GM21447 (cell line): ENCODE results near the gene GPR107.

ENCODE experiments used
- ATAC-seq: cut with Tn5 transposase; IDR thresholded peaks from one replicate; pipeline ENCODE4 v1.9.1; 2021; ENCODE audit not compliant: unreplicated experiment

GPR107 gene

DNA sequence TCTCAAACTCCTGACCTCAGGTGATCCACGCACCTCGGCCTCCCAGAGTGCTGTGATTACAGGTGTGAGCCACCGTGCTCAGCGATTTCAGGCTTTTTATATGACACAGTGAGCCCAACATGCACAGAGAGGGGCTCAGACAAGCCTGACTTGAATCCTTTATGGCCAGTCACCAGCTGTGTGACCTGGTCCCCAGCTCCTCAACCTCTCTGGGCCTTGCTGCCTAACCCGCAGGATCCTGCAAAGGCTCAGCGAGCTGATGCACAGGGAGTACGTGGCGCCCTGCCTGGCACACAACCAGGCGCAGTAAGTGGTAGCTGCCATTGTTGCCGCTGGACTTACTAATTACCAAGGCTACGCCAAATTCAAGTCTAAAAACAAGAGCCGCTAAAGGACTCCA, 101.9 kb downstream of the GPR107 start:
- ATAC-seq, result no peak

DNA sequence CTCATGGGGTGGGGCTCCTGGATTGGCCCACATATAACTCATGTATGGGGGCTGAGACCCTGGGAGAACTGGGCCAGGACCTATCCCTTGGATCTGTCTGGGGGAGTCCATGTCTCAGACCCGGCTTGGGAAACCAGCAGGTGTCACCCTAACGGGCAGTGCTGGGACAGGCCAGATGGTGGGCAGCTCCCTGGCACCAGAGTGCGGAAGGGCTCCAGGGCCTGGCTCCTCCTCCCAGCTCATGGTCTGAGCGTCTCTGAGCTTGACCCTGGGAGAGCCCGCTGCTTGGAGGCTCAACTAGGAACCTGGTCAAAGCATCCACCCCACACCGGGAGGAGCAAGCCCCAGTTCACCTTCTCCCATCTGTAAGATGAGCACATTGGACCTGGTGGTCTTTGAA, 103.0 kb downstream of the GPR107 start:
- no peak for ATAC-seq

DNA sequence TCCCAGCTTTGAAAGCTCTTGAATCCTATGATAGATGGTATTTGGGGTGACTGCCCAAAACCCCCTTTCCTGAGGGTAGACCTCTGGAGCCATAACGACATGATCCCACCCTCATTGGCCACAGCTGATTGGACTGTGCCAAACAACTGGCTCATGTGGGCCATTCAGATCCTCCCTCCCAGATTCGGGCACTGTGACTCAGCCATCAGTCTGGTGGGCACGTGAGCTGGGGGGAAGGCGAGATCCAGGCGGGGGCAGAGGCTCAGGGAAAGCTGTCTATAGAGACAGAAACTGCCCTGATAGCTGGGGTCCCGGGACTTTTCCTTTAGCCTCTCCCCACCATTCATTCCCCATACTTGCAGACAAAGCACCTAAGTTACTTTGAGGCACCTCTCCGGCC, 103.4 kb downstream of the GPR107 start:
- no peak for ATAC-seq

DNA sequence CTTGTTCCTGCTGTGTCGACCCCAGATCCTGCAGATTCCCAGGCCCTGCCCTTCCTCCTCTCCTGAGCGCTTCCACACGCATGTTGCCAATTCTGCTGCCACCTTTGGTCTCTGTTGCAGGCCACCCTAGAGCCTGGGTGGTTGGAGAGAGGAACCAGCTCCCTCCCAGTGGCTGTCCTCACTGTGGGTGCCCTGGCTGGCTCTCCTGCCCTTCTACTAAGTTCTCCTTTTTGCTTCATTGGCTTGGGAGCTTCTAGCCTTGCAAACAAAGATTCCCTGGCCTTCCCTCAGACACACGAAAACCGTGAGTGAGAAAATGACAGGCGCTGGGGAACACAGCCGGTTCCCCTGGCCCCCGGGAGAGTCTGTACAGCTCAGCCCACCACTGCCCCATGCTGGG, 104.3 kb downstream of the GPR107 start:
- ATAC-seq, result no peak

DNA sequence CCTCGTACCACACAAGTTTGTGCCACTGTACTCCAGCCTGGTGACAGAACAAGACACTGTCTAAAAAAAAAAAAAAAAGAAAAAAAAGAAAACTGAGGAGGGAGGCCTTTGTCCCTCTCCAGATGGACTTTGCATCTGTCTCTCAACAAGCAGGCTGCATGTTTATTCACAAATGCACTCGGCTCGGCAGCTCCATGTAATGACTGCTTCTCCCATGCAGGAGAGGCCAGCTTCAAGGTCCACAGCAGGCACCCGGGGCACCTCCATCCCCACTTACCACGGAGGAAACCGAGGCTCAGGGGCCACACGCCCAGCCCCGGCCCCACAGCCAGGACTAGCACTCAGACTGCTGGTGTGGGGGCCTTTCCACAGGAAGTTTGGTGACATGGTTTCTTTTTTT, 105.4 kb downstream of the GPR107 start:
- ATAC-seq, result no peak

DNA sequence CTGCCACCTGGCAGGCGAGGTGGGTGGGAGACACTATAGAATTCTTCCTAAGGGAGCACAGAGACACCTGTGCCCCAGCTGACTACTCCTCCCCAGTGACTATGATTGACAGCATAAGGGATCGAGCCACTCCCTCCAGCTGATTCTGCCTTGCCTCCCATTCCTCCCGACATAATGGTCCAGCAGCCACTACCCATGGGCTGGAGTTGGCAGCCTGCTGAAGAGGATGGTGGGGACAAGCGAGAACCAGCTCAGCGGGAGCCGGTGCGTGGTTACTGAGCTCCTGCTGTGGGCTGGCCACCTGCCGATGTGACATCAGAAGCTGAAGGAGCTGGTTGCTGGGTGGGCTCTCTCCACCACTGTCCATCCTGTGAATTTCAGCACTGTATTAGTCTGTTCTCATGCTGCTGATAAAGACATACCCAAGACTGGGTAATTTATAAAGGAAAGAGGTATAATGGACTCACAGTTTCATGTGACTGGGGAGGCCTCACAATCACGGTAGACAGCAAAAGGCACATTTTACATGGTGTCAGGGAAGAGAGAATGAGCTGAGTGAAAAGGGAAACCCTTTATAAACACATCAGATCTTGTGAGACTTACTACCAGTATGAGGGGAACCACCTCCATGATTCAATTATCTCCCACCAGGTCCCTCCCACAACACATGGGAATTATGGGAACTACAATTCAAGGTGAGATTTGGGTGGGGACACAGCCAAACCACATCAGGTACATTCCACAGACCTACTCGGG, 106.4 kb downstream of the GPR107 start:
- ATAC-seq, result no peak

DNA sequence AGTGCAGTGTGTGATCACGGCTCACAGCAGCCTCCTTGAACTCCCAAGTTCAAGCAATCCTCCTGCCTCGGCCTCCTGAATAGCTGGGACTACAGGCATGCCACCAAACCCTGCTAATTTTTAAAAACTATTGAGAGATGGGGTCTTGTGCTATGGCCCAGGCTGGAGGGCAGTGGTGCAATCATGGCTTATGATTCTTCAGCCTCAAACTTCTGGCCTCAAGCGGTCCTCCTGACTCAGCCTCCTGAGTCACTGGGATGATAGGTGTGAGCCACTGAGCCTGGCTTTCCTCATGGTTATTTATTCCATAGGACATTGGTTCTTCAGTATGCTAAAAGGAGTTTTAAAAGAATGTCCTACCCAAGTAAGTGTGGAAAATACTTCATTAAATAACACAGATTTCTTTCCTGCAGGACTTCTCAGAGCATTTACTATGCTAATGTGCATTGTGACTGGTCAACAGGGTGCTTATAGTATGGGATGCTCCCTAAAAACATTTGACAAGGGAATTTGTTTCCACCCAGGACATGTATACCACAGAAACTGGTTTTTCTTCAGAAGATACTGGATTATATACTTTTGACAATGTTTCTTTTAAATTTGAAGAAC, 107.3 kb downstream of the GPR107 start:
- ATAC-seq, result no peak

DNA sequence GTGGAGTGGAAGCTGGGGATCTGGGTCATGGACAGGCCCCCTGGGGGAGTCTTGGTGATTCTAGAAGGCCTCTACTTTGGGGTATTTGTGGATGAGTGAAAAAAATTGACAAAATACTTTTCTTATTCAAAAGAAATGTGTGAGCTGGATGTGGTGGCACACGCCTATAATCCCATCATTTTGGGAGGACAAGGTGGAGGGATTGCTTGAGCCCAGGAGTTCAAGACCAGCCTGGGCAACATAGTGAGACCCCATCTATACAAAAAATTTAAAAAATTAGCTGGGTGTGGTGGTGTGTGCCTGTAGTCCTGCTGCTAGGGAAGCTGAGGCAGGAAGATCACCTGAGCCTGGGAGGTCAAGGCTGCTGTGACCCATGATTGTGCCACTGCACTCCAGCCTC, 111.9 kb downstream of the GPR107 start:
- no peak for ATAC-seq

DNA sequence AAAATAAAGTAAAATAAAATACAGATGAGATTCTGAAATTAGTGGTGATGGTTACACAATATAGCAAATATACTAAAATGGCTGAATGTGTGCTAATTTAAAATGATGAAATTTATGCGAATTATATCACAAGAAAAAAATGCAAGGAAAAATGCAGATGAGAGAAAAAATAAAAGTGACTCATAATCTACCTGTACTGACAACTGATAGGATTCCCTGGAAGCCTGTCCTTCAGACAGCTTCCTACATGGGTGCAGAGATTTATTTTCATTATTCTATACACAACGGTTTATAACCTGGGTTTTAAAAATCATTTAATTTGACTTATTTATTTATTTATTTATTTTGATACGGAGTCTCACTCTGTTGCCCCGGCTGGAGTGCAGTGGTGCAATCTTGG, 112.7 kb downstream of the GPR107 start:
- no peak for ATAC-seq

DNA sequence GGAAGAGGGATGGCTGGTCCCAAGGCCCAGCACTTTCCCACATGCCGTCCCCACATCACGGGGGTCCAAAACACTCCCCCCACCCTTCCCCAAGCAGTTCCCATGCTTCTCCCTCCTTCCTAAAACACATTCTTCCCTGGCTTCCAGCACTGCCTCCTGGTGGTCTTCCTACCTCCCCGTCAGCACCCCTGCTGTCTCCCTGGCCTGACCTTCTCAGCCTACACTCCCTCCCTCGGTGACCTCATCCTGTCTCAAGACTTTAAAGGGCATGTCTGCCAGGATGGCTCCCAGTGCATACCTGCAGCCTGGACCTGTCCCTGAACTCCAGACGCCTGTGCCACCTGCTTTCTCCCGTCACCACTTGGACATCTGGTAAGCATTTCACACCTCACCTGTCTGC, 114.2 kb downstream of the GPR107 start:
- no peak for ATAC-seq

DNA sequence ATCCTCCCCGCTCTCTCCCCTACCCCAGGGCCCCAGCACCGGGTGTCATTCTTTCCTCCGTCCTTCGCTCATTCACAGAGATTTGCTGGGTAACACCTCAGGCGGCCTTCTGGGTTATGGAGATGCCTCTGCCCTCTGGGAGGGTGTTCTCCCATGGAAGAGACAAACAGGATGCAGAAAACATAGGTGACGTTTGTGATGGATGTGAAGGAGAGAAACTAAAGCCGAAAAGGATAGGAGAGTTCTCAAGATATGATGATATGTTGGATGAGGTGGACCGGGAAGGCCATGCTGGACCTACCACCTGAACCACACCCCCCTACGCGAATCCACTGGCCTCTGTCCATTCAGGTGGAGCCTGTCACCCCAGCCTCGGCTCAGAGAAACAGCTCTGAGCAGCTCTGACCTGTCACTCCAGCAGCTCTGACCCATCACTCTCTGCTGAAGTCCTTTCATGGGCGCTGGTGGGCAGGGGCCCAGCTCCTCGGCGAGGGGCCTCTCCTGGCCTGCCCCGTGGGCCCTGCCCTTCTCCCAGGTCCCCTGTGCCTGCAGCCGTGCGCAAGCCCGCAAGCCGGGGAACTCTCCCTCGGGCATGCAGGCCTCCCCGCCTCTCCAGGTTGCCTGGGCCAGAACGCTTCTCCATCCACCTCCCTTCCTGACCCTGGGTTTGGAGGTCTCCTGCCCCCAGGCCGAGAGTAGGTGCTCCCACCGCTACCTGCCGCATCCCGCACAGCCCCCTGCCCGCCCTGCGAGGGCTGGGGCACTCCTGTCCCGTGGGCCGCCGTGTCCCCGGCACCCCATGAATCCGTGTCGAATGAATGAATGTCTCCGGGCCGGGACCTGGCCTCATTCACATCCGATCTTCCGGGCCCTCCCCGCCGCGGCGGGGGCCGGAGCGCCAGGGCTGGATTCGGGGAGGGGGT, 117.8 kb downstream of the GPR107 start:
- ATAC-seq, result no peak

DNA sequence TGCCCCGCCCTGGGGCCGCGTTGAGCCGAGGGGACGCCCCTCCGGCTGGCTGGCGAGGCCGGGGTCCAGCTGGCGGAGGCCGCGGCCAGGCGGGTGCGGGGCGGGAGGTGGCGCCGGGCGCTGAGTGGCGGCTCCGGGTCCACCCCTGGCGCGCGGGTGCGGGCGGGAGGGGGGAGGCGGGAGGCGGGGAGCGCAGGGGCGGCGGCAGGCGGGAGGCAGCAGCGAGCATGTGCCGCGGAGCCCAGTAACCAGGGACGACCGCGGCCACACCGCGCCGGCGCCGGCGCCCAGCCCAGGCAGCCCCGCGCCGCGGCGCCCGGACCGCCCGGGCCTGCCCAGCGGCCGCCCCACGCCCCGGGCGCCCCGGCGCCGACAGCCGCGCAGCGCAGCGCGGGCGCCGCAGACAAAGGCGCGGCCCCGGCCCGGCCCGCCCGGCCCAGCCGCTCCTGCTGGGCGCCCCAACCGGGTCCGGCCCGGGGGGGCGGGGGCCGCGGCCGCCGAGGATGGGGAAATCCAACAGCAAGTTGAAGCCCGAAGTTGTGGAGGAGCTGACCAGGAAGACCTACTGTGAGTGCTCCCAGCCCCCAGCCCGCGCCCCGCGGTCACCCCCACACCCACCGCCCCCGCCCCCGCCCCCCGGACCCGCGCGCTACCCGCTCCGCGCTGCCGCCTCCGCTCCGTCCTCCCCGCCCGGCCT, 118.6 kb downstream of the GPR107 start, which contains the start of gene NCS1:
TSS of gene NCS1 (plus strand) at position 244 of the 697 bp plus-strand sequence. CDS start at position 504, 260 bp downstream.
- no peak for ATAC-seq

DNA sequence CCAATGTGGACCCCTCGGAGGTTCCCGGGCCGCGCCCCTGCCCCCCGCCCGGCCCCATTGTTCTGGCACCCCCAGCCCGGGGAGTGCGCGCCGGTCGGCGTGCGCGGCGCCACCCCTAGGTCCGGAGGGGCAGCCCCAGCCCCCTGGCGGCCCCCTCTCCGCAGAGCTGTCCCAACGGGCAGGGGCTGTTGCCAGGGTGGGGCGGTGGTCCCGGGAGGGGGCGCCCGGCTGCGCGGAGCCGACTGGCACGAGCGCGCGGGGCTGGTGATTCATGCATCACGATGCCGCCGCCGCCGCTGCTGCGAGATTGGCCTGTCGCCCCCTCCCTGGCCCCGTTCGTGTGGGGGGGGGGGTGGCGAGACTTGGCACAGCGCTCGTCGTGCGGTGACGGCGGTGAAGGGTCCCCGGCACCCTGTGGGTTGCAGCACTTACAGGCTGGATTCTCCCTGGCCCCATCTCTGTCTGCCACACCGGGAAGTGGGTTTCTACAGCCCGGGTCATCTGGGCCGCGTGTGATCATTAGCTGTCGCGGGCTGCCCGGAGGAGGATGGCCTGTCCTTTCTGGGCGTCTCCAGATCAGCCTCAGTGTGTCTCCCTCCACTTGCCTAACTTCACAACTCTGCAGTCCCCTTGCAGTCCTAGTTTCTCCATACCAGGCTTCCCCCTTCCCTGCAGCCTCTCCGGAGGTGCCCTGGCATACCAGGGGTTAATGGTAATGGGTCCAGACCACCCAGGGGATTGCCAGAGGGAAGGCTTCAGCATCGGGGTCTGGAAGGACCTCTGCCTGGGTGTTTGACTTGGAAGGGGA, 119.4 kb downstream of the GPR107 start:
- ATAC-seq, result no peak

DNA sequence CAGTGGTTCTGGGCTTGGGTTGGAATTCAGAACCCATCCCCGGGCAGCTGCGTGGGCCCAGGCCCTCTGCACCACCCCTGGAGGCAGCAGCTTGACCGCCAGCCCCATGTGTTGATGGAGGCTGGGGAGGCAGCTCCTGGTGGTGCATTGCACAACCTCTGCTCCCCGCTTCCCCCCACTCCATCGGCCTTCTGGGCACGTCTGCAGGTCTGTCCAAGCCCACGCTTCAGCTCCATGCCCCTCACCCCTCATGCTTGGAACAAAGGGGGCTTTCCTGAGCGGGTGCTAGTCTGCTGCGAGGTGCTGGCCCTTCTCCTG, 119.9 kb downstream of the GPR107 start:
- no peak for ATAC-seq

DNA sequence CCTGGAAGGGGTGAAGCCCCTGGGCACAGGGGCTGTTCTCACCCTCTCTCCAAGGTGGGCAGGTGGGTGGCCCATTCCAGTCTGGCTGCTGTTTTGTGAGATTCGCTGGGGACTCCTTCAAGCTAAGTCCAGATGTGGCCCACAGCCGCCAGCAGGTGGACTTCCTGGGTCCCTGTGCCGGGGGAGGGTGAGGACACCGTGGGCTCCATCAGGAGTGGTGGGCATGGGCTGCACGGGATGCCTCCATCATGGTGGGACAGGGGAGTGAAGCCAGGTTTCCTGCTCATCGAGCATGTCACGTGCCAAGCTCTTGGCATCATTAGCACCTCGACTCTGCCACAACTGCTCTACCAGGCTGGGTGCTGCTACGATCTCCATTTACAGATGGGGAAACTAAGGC, 120.3 kb downstream of the GPR107 start:
- ATAC-seq, result no peak

DNA sequence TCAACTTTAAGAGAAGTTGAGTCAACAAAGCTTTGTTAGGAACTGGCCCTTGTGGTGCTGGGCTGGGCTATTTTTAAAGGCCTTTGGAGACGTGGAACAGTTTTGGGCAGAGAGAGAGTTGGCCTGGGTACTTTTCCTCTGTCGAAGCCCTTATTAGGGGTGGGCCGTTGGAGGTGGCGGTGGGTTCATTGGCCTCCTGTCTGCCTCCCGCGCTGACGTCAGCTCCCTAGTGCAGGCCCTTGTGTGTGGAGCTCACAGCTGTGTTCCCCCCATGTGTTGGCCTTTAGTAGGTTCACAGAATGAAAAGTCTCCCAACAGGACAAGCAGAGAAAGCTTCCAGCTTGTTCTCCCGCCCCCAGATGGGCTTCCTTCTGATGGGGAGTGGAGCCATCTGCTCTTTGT, 121.2 kb downstream of the GPR107 start:
- ATAC-seq, result no peak

DNA sequence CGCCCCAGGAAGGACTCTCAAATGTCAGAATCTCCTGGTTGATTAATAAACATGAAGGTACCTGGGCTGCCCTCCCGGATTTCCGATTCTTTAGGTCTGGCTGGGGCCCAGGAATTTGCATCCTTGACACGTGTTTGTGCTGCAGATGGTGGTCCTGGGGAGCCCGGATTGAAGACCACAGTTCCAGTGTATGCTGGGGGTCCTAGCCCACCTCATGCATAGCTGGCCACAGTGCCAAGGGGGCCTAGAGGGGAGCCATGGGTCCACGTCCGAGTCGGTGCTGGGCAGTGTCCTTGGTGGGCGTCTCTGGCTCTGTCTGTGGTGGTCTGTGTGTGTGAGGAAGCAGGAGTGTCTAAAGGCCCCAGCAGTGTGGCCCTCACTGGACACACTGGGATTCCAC, 121.6 kb downstream of the GPR107 start:
- ATAC-seq, result no peak

DNA sequence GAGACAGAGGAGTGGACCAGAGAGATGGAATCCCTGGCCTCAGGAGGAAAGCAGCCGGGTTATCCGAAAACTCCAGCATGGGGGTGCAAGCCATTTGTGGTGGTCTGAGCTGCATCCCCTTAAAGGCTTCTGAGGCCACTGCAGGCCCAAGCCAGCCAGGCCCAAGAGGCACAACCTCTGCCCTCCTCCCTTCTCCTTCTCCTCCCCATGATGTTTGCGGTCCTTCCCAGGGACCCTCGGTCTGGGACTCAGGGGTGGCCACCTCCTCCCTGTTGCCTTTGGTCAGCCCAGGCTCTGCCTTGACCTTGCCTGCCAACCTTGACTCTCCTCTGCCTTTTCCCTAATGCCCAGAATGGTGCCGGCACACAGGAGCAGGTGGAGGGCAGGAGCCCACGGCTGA, 123.1 kb downstream of the GPR107 start:
- ATAC-seq, result no peak

DNA sequence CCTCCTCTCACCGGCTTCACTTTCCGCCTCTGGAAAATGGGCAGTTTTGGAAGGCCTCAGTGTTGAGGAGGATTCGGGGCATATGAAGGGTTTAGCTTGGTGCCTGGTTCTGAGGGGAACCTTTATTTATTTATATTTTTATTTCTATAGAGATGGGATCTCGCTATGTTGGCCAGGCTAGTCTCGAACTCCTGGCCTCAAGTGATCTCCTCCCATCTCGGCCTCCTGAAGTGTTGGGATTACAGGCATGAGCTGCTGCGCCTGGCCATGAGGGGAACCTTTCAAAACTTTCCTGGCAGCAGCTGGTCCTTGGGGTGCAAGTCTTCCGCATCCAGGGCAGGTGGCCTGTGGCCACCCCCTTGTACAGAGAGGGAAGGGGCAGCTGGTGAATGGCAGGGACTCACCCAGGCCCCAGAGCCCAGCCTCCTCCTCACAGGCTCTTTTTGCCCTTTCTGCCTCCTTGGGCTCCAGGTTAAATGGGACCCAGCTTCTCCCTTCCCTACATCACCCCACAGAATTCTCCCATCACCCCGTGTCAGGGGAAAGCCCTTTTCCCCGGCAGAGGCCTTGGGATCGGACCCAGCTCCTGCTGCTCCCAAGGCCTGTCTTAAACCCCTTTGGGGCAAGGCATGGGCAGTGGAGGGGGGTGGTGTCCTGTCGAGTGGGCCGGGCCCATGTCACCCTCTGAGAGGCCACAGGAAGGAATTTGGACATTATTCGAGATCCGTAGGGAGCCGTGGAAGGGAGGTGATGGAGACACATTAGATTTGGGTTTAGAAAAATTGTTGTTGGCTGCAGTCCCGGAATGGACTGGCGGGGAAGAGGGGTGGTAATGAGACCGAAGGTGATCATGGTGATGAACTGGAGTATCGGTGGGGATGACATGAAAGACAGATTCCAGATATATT, 124.4 kb downstream of the GPR107 start:
- ATAC-seq, result no peak
